RWPE2 (cell line): ENCODE measurements around the gene EEF1G.

Source experiments
- ATAC-seq: fragments of 200-7000 bp; cut with Tn5 transposase; 3 replicates; pipeline ENCODE4 v1.9.1; 2021; ENCODE audit warnings: low read depth
- DNase-seq: peaks from one replicate; pipeline ENCODE4 v3.0.0-alpha.2; 2020; ENCODE audit warnings: low spot score
- H3K27ac ChIP-seq: fragments of 450-650 bp; 2 replicates; pipeline ENCODE4 v1.5.1; 2017; ENCODE audit warnings: mild to moderate bottlenecking; ENCODE audit not compliant: poor library complexity, severe bottlenecking
- H3K27me3 ChIP-seq: fragments of 250-450 bp; sonication (Bioruptor Pico); 2 replicates; pipeline ENCODE4 v1.5.1; 2021; ENCODE audit warnings: mild to moderate bottlenecking, moderate library complexity; ENCODE audit not compliant: insufficient read depth, poor library complexity, severe bottlenecking
- H3K36me3 ChIP-seq: fragments of 250-450 bp; sonication (Bioruptor Pico); 2 replicates; pipeline ENCODE4 v1.5.1; 2020; ENCODE audit warnings: low read depth, mild to moderate bottlenecking, moderate library complexity
- H3K4me1 ChIP-seq: fragments of 250-450 bp; sonication (Bioruptor Pico); 2 replicates; pipeline ENCODE4 v1.5.1; 2021; ENCODE audit warnings: mild to moderate bottlenecking, moderate library complexity; ENCODE audit not compliant: insufficient read depth, poor library complexity, severe bottlenecking
- H3K4me3 ChIP-seq: fragments of 250-450 bp; sonication (Bioruptor Pico); 2 replicates; pipeline ENCODE4 v1.5.1; 2021; ENCODE audit warnings: mild to moderate bottlenecking, moderate library complexity; ENCODE audit not compliant: severe bottlenecking
- H3K9me3 ChIP-seq: fragments of 250-450 bp; sonication (Bioruptor Pico); 2 replicates; pipeline ENCODE4 v1.5.1; 2021; ENCODE audit warnings: mild to moderate bottlenecking, moderate library complexity; ENCODE audit not compliant: severe bottlenecking
- CTCF ChIP-seq: fragments of 450-650 bp; IDR thresholded peaks from one replicate; pipeline ENCODE4 v1.5.1; 2017; ENCODE audit warnings: mild to moderate bottlenecking, moderate library complexity; ENCODE audit not compliant: poor library complexity, severe bottlenecking

Gene EEF1G

DNA sequence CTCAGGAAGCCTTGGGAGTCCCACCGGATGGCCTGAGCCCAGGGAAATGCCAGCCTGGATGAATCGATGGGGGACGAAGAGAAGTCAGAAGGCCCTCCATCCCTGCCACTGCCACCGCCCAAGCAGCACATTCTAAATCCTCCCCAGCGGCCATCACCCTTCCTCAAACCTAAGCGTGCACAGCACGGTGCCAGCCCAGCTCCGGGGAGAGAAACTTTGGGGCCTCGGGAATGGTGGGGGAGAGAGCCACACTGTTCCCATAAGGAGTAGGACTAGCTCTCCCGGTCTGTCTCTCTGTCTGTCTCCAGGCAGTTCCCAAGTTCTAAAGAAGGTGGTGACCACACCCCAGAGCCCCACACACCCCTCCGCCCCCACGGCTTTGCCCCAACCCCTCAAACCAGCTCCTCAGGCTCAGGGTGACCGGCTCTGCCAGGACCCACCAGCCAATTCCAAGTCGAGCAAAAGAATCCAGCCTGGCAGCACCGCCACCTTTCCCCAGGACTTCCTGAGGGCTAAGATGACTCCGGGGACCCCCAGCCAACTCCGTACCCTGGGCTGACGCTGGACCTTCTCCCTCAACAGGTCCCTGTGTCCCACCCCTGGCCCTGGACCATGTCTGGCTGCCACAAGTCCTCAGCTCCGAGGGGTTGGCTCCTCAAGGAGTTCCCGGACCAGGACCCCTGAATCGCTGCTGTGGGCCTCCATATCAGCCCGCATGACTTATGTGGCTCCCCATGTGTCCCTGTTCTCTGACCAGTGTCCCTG, 29.8 kb downstream of the EEF1G start:
- H3K36me3 ChIP-seq = peaks cover 50% of the 10 kb centered on the region
- H3K27me3 ChIP-seq = no peaks in the 10 kb centered on the region
- H3K4me3 ChIP-seq = peak overlapping the region; percentile 84
- H3K4me1 ChIP-seq = peaks cover 47% of the 10 kb centered on the region
- TF ChIP-seq CTCF = no peak
- DNase-seq = no peak
- no peaks in the 10 kb centered on the region for H3K9me3 ChIP-seq
- H3K27ac ChIP-seq = peak overlapping the region; percentile 97
- ATAC-seq = no peak

- Histone ChIP-seq H3K9me3 (no peaks in the 10 kb centered on the region), H3K27ac (peak overlapping the region; percentile 97), H3K36me3 (peaks cover 59% of the 10 kb centered on the region), H3K4me3 (peak overlapping the region; percentile 84), H3K4me1 (peaks cover 47% of the 10 kb centered on the region), H3K27me3 (no peaks in the 10 kb centered on the region)
- peak; percentile 93 for TF ChIP-seq CTCF
- peak; percentile 14; the same call in 2 of the 3 replicates for ATAC-seq
- peak; percentile 73 for DNase-seq
These were observed 30.7 kb downstream of the EEF1G start for GRCh38 chr11:62542750-62543567.

GRCh38 chr11:62542111-62542745, 31.5 kb downstream of the EEF1G start:
- Histone ChIP-seq H3K4me3 (peak overlapping the region; percentile 84), H3K27me3 (no peaks in the 10 kb centered on the region), H3K36me3 (peaks cover 66% of the 10 kb centered on the region), H3K4me1 (peaks cover 43% of the 10 kb centered on the region), H3K27ac (peak overlapping the region; percentile 97), H3K9me3 (no peaks in the 10 kb centered on the region)
- TF ChIP-seq CTCF = no peak
- no peak for DNase-seq
- no peak for ATAC-seq

GRCh38 chr11:62540804-62541701, 32.6 kb downstream of the EEF1G start:
- H3K4me3 ChIP-seq = peak overlapping the region; percentile 4
- peaks cover 43% of the 10 kb centered on the region for H3K4me1 ChIP-seq
- H3K27ac ChIP-seq = peak overlapping the region; percentile 97
- no peak for ATAC-seq
- H3K36me3 ChIP-seq = peaks cover 78% of the 10 kb centered on the region
- no peak for TF ChIP-seq CTCF
- DNase-seq = no peak
- no peaks in the 10 kb centered on the region for H3K9me3 ChIP-seq
- no peaks in the 10 kb centered on the region for H3K27me3 ChIP-seq
